OCI-LY1 (cell line): Measurements from ENCODE around the gene ZNF441.
"Not testable (repeated sequence)": the region's sequence is repeated elsewhere in the genome, so short reads cannot be mapped to it uniquely, and the experiment has no call there.

ENCODE experiments used
- H2AFZ ChIP-seq: fragments of 200-600 bp; sonication (generic), shearing (Covaris generic); 2 replicates; pipeline ENCODE4 v1.6.0; 2014; ENCODE audit warnings: antibody characterized with exemption, mild to moderate bottlenecking, low read length
- H3F3A ChIP-seq: fragments of 200-600 bp; sonication (generic), shearing (Covaris generic); 2 replicates; pipeline ENCODE4 v1.6.0; 2014; ENCODE audit warnings: mild to moderate bottlenecking, antibody characterized with exemption, low read length, moderate library complexity; ENCODE audit not compliant: insufficient read depth
- H3K27ac ChIP-seq: fragments of 200-600 bp; sonication (generic); 2 replicates; pipeline ENCODE4 v1.5.1; 2014; ENCODE audit warnings: low read length, mixed run types, mild to moderate bottlenecking, low read depth; ENCODE audit not compliant: poor library complexity, severe bottlenecking
- H3K27me3 ChIP-seq: fragments of 200-600 bp; sonication (generic); 2 replicates; pipeline ENCODE4 v1.6.0; 2014; ENCODE audit warnings: antibody characterized with exemption, mild to moderate bottlenecking, low read length, moderate library complexity; ENCODE audit not compliant: insufficient read depth
- H3K36me3 ChIP-seq: fragments of 200-600 bp; sonication (generic); 2 replicates; pipeline ENCODE4 v1.6.1; 2014; ENCODE audit warnings: mild to moderate bottlenecking, antibody characterized with exemption, low read length, moderate library complexity, mixed read lengths; ENCODE audit not compliant: insufficient read depth
- H3K4me1 ChIP-seq: fragments of 200-600 bp; sonication (generic); 2 replicates; pipeline ENCODE4 v1.5.1; 2014; ENCODE audit warnings: mild to moderate bottlenecking, low read length, moderate library complexity; ENCODE audit not compliant: insufficient read depth, severe bottlenecking
- H3K4me2 ChIP-seq: fragments of 200-600 bp; sonication (generic), shearing (Covaris generic); 2 replicates; pipeline ENCODE4 v1.6.1; 2014; ENCODE audit warnings: low read length
- H3K4me3 ChIP-seq: fragments of 200-600 bp; sonication (generic); 2 replicates; pipeline ENCODE4 v1.5.1; 2014; ENCODE audit warnings: low read length, low read depth, mild to moderate bottlenecking, mixed read lengths; ENCODE audit not compliant: poor library complexity, severe bottlenecking
- H3K79me2 ChIP-seq: fragments of 200-600 bp; shearing (Covaris generic); 2 replicates; pipeline ENCODE4 v1.6.1; 2016; ENCODE audit warnings: mixed run types, low read length, mixed read lengths; ENCODE audit not compliant: insufficient read depth
- H3K9ac ChIP-seq: fragments of 200-600 bp; sonication (generic), shearing (Covaris generic); 2 replicates; pipeline ENCODE4 v1.6.1; 2014; ENCODE audit warnings: mild to moderate bottlenecking, low read length, mixed read lengths
- H3K9me2 ChIP-seq: fragments of 200-600 bp; sonication (generic), shearing (Covaris generic); 2 replicates; pipeline ENCODE4 v1.6.1; 2014; ENCODE audit warnings: low read depth, mild to moderate bottlenecking, low read length, mixed read lengths
- H3K9me3 ChIP-seq: fragments of 200-600 bp; shearing (Covaris generic); 2 replicates; pipeline ENCODE4 v1.6.1; 2014; ENCODE audit warnings: low read length, mixed read lengths
- H4K20me1 ChIP-seq: fragments of 200-600 bp; sonication (generic), shearing (Covaris generic); 2 replicates; pipeline ENCODE4 v1.6.0; 2016; ENCODE audit warnings: mild to moderate bottlenecking, low read length; ENCODE audit not compliant: insufficient read depth
- EZH2 ChIP-seq: fragments of 200-600 bp; sonication (generic), shearing (Covaris generic); IDR thresholded peaks from 2 replicates; pipeline ENCODE4 v1.8.0; 2017; ENCODE audit warnings: borderline replicate concordance, mixed run types, mild to moderate bottlenecking, antibody characterized with exemption, low read length, moderate library complexity, mixed read lengths
- TF ChIP-seq, protein P1 (sequence below): fragments of 200-600 bp; sonication (generic), shearing (Covaris generic); IDR thresholded peaks from 2 replicates; pipeline ENCODE4 v1.5.1; 2017; ENCODE audit warnings: mild to moderate bottlenecking, antibody characterized with exemption, low read length, moderate library complexity, mixed read lengths

ZNF441 gene

DNA sequence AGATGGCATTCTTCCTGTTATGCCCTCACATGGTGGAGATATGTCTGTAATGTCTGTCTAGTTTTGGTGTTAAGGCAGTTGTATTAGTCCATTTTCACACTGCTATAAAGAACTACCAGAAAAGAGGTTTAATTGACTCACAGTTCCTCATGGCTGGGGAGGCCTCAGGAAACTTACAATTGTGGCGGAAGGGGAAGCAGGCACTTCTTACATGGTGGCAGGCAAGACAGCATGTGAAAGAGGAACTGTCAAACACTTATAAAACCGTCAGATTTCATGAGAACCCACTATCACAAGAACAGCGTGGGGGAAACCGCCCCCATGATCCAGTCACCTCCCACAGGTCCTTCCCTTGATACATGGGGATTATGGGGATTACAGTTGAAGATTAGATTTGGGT lies 3.2 kb downstream of the ZNF441 start:
- Histone ChIP-seq H3K27me3 (no peaks in the 10 kb centered on the region), H3F3A (no peaks in the 10 kb centered on the region)

DNA sequence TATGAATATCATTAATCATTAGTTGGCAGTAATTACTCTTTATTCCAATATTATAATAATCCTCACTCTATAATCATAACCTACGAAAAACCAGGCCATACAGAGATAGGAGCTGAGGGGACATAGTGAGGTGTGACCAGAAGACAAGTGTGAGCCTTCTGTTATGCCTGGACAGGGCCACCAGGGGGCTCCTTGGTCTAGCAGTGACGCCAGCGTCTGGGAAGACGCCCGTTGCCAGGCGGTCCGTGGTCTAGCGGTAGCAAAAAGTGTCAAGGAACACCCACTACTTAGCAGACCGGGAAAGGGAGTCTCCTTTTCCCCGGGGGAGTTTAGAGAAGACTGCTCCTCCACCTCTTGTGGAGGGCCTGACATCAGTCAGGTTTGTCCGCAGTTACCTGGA lies 4.7 kb downstream of the ZNF441 start:
- not testable (repeated sequence) for H3K79me2 ChIP-seq, H3K4me3 ChIP-seq, H3K4me1 ChIP-seq, H3F3A ChIP-seq, H3K4me2 ChIP-seq, H4K20me1 ChIP-seq, H3K9ac ChIP-seq, H3K27me3 ChIP-seq, H3K9me2 ChIP-seq, H2AFZ ChIP-seq, H3K27ac ChIP-seq
- Histone ChIP-seq H3K9me3 (peaks cover 26% of the 10 kb centered on the region), H3K36me3 (peaks cover 26% of the 10 kb centered on the region)

More for the DNA sequence above, 3.2 kb downstream of the ZNF441 start:
- Histone ChIP-seq H3K9ac (no peak overlapping the region), H3K79me2 (0 out of 2 replicates have a peak, but pooled peaks cover 6% of the 10 kb centered on the region), H3K9me2 (no peaks in the 10 kb centered on the region), H3K27ac (no peak overlapping the region), H3K4me1 (peaks cover 11% of the 10 kb centered on the region), H3K36me3 (peaks cover 22% of the 10 kb centered on the region), H3K4me2 (no peak overlapping the region), H2AFZ (no peak overlapping the region), H3K9me3 (peaks cover 22% of the 10 kb centered on the region), H3K4me3 (no peak overlapping the region), H4K20me1 (no peaks in the 10 kb centered on the region)
- TF ChIP-seq, protein P1, sequence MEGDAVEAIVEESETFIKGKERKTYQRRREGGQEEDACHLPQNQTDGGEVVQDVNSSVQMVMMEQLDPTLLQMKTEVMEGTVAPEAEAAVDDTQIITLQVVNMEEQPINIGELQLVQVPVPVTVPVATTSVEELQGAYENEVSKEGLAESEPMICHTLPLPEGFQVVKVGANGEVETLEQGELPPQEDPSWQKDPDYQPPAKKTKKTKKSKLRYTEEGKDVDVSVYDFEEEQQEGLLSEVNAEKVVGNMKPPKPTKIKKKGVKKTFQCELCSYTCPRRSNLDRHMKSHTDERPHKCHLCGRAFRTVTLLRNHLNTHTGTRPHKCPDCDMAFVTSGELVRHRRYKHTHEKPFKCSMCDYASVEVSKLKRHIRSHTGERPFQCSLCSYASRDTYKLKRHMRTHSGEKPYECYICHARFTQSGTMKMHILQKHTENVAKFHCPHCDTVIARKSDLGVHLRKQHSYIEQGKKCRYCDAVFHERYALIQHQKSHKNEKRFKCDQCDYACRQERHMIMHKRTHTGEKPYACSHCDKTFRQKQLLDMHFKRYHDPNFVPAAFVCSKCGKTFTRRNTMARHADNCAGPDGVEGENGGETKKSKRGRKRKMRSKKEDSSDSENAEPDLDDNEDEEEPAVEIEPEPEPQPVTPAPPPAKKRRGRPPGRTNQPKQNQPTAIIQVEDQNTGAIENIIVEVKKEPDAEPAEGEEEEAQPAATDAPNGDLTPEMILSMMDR, result no peak
- no peak for TF ChIP-seq EZH2

DNA sequence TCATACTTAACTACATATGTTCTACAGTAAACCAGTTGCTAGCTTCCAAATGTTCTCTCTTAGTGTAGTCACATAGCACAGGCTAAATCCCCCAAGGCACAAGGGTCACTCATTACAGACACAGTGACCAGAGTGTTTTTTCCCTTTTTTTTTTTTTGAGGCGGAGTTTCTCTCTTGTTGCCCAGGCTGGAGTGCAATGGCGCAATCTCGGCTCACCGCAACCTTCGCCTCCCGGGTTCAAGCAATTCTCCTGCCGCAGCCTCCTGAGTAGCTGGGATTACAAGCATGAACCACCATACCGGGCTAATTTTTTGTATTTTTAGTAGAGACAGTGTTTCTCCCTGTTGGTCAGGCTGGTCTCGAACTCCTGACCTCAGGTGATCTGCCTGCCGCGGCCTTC lies 9.9 kb downstream of the ZNF441 start:
- not testable (repeated sequence) for H3K9ac ChIP-seq, H3K27me3 ChIP-seq, H3K4me2 ChIP-seq, H3K4me3 ChIP-seq, H3K9me2 ChIP-seq, H4K20me1 ChIP-seq, H3F3A ChIP-seq, H2AFZ ChIP-seq, H3K4me1 ChIP-seq, H3K79me2 ChIP-seq, H3K27ac ChIP-seq
- peaks cover 53% of the 10 kb centered on the region for H3K9me3 ChIP-seq
- peaks cover 52% of the 10 kb centered on the region for H3K36me3 ChIP-seq

DNA sequence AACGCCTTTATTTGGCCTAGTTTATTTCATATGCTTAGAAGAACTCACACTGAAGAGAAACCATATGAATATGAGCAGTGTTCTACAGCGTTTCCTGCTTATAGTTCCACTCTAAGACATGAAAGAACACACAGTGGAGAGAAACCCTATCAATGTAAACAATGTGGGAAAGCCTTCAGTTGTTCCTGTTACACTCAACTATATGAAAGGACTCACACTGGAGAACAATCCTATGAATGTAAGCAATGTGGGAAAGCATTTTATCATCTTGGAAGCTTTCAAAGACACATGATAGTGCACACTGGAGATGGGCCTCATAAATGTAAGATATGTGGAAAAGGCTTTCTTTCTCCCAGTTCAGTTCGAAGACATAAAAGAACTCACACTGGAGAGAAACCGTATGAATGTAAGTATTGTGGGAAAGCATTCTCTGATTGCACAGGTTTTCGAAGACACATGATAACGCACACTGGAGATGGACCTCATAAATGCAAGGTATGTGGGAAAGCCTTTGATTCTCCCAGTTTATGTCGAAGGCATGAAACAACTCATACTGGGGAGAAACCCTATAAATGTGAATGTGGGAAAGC lies 13.7 kb downstream of the ZNF441 start:
- Histone ChIP-seq H3K79me2 (no peaks in the 10 kb centered on the region), H3K4me2 (no peak overlapping the region), H3K9ac (no peak overlapping the region), H3K9me2 (no peaks in the 10 kb centered on the region), H3K9me3 (peaks cover 74% of the 10 kb centered on the region), H3K4me1 (no peaks in the 10 kb centered on the region), H3K36me3 (peaks cover 73% of the 10 kb centered on the region), H3K27ac (no peak overlapping the region), H3F3A (no peaks in the 10 kb centered on the region), H2AFZ (no peak overlapping the region), H3K4me3 (no peak overlapping the region), H4K20me1 (no peaks in the 10 kb centered on the region), H3K27me3 (no peaks in the 10 kb centered on the region)
- TF ChIP-seq, protein P1, result no peak
- TF ChIP-seq EZH2, result no peak
